ENCODE data around the gene IGF1. TPM values are rescaled to one million over a fixed set of nuclear protein-coding genes. Genes with fewer than 3 reads are reported as not detected.
"Not testable (repeated sequence)": the region's sequence is repeated elsewhere in the genome, so short reads cannot be mapped to it uniquely, and the experiment has no call there.

Gene IGF1
- total RNA-seq, 1 donor from 2014 or later: 1.8 TPM

DNA sequence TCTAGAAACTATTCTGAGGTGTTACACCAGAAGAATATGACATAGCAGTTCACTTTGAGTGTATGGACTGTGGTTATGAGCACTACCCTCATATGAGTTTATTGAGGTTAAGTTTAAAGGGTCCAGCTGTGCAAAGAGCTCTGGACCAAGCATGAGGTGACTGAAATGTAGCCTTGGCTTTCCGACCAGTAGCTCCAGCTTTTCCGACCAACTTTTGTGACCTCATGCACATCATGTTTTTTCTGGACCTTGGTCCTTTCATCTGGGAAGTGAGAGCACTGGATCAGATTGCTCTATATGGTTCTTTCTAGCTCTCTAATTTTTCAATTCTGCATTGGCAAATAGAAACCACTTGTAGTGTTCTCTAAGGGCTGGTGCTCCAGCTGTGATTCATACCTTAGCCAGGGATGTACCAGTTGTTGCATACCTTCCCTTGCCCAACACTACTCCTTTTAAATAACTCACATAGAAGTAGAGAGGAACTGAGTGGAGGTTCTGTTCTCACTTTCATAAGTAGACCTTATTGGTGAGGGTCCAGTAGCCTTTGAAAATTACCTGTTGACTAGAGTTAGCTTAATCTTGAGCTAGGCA is 16.6 kb downstream of the IGF1 start:
- intact Hi-C loops (cut with micrococcal nuclease): no loop called here
- no peaks in the 10 kb centered on the region for H3K36me3 Mint-ChIP-seq (ENCODE audit: low read depth)
- H3K27me3 Mint-ChIP-seq: peaks cover 14% of the 10 kb centered on the region
- peaks cover 32% of the 10 kb centered on the region for H3K9me3 Mint-ChIP-seq
- DNase-seq: no peak
- H3K4me1 Mint-ChIP-seq: no peaks in the 10 kb centered on the region
- H3K4me3 Mint-ChIP-seq: no peak overlapping the region
- H3K27ac Mint-ChIP-seq: no peak overlapping the region

GRCh38 chr12:102462795-102463465 is 17.4 kb downstream of the IGF1 start:
- Mint-ChIP-seq H3K27me3 (peaks cover 17% of the 10 kb centered on the region), H3K4me1 (no peaks in the 10 kb centered on the region), H3K4me3 (no peak overlapping the region), H3K27ac (no peak overlapping the region), H3K36me3 (ENCODE audit: low read depth) (no peaks in the 10 kb centered on the region), H3K9me3 (peaks cover 34% of the 10 kb centered on the region)
- DNase-seq: no peak
- intact Hi-C loops (cut with micrococcal nuclease): no loop called here

DNA sequence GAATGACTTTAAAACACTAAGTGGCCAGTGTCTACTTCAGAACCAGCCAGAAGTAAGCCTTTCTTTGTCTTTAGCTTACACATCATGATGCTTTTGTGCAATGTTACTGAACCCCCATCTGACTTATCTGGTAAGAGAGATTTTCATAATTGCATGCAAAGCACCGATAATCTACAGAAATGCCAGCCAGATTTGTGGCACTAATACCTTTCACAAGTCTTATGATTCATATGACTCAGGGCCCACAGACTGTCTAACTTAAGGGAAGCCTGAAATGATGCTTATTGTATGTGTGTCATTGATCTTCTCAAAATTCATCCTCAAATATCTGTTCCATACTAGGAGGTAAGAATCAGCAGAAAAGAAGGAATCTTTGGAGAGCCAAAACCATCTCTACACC is 18.0 kb downstream of the IGF1 start:
- H3K27me3 Mint-ChIP-seq: peaks cover 17% of the 10 kb centered on the region
- intact Hi-C loops (cut with micrococcal nuclease): no loop called here

DNA sequence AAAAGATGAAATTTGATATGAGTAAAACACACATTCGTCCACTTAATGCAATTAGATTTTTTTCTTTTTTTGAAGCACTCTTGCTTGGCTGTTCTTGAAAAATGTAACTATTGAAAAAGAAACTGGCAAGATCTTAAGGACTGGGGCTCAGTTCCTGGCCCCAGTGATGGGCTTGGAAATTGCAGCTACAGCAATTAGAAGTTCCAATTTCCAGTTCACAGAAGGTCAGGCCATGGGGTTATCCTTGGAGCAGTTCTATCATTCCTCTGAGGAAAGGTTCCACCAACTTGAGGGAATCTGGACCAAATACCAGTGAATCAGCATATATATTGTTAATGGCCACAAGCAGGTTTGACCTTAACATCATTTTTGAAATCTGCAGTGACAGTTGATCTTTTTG is 18.9 kb downstream of the IGF1 start:
- Mint-ChIP-seq H3K9me3 (peaks cover 30% of the 10 kb centered on the region), H3K4me1 (no peaks in the 10 kb centered on the region), H3K27ac (no peak overlapping the region), H3K4me3 (no peak overlapping the region), H3K36me3 (ENCODE audit: low read depth) (no peaks in the 10 kb centered on the region), H3K27me3 (peaks cover 20% of the 10 kb centered on the region)
- DNase-seq: no peak
- intact Hi-C loops (cut with micrococcal nuclease): no loop called here

More for the DNA sequence above, 18.0 kb downstream of the IGF1 start:
- Mint-ChIP-seq H3K36me3 (ENCODE audit: low read depth) (no peaks in the 10 kb centered on the region), H3K9me3 (peaks cover 31% of the 10 kb centered on the region), H3K27ac (no peak overlapping the region), H3K4me3 (no peak overlapping the region), H3K4me1 (no peaks in the 10 kb centered on the region)
- no peak for DNase-seq

- H3K27me3 Mint-ChIP-seq: peaks cover 24% of the 10 kb centered on the region
- H3K9me3 Mint-ChIP-seq: peaks cover 30% of the 10 kb centered on the region
- no peak overlapping the region for H3K4me3 Mint-ChIP-seq
- no peak overlapping the region for H3K27ac Mint-ChIP-seq
- H3K36me3 Mint-ChIP-seq (ENCODE audit: low read depth): no peaks in the 10 kb centered on the region
- DNase-seq: no peak
- intact Hi-C loops (cut with micrococcal nuclease): no loop called here
- no peaks in the 10 kb centered on the region for H3K4me1 Mint-ChIP-seq
Observed at GRCh38 chr12:102459314-102459713, 21.0 kb downstream of the IGF1 start.

GRCh38 chr12:102454808-102455760 is 25.3 kb downstream of the IGF1 start:
- Mint-ChIP-seq H3K4me3 (no peak overlapping the region), H3K4me1 (no peaks in the 10 kb centered on the region), H3K27me3 (peaks cover 19% of the 10 kb centered on the region), H3K36me3 (ENCODE audit: low read depth) (no peaks in the 10 kb centered on the region), H3K27ac (no peak overlapping the region), H3K9me3 (peaks cover 17% of the 10 kb centered on the region)
- no peak for DNase-seq
- intact Hi-C loops (cut with micrococcal nuclease): no loop called here

DNA sequence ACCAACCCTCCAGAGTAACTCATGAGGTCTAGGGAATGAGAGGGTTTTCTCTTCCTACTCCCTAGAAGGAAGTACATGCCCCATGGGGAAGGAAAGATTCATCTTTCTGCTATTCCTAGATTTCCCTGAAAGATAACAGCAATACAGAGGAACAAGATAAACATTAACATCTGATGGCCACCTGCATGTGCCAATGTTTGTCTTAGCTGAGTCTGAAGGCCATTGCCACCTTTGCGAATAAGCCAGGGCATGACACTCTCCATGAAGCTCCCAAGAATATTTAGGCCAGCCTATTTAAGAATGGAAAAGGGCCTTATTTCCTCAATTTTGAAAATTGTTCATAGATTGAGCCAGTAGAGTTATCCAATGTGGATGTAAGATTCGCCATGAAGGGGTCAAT is 26.0 kb downstream of the IGF1 start:
- Mint-ChIP-seq H3K27me3 (peaks cover 19% of the 10 kb centered on the region), H3K4me1 (no peaks in the 10 kb centered on the region), H3K4me3 (no peak overlapping the region), H3K27ac (no peak overlapping the region), H3K9me3 (peaks cover 13% of the 10 kb centered on the region), H3K36me3 (ENCODE audit: low read depth) (no peaks in the 10 kb centered on the region)
- no peak for DNase-seq
- intact Hi-C loops (cut with micrococcal nuclease): no loop called here

DNA sequence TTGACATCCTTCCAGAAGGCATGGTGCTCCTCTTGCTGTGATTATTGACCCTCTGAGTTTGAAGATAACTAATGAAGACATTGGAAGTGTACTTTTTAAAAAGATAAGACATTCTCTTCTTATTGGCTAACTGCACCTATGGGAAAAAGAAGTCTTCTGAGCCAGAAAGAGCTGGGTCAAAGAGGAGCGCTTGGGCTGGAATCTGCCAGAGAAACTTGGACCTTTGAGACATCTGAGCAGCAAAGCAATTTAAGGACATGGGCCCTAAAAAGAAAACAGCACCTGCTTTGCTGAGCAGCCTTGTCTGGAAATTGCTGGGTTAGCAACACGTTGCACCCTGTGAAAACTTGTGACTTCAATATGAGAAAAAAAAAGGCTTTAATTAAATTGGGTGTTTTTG is 27.8 kb downstream of the IGF1 start:
- DNase-seq: no peak
- Mint-ChIP-seq H3K4me1 (no peaks in the 10 kb centered on the region), H3K27me3 (peaks cover 14% of the 10 kb centered on the region), H3K4me3 (no peak overlapping the region), H3K9me3 (peaks cover 6% of the 10 kb centered on the region), H3K27ac (no peak overlapping the region), H3K36me3 (ENCODE audit: low read depth) (no peaks in the 10 kb centered on the region)
- intact Hi-C loops (cut with micrococcal nuclease): no loop called here

- H3K4me3 Mint-ChIP-seq; intact Hi-C loops (cut with micrococcal nuclease); H3K4me1 Mint-ChIP-seq; H3K36me3 Mint-ChIP-seq (ENCODE audit: low read depth); DNase-seq; H3K27me3 Mint-ChIP-seq; H3K27ac Mint-ChIP-seq: not testable (repeated sequence)
- peaks cover 25% of the 10 kb centered on the region for H3K9me3 Mint-ChIP-seq
Observed at GRCh38 chr12:102449018-102449417, 31.3 kb downstream of the IGF1 start.

DNA sequence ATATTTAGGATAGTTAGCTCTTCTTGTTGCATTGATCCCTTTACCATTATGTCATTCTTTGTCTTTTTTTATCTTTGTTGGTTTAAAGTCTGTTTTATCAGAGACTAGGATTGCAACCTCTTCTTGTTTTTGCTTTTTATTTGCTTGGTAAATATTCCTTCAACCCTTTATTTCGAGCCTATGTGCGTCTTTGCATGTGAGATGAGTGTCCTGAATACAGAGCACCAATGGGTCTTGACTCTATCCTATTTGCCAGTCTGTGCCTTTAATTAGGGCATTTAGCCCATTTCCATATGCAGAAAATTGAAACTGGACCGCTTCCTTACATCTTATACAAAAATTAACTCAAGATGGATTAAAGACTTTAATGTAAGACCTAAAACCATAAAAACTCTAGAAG is 32.9 kb downstream of the IGF1 start:
- intact Hi-C loops (cut with micrococcal nuclease); DNase-seq; H3K27ac Mint-ChIP-seq; H3K27me3 Mint-ChIP-seq; H3K4me3 Mint-ChIP-seq; H3K4me1 Mint-ChIP-seq; H3K36me3 Mint-ChIP-seq (ENCODE audit: low read depth): not testable (repeated sequence)
- H3K9me3 Mint-ChIP-seq: peaks cover 25% of the 10 kb centered on the region

- H3K27me3 Mint-ChIP-seq: no peaks in the 10 kb centered on the region
- H3K4me3 Mint-ChIP-seq: no peak overlapping the region
- DNase-seq: no peak
- H3K27ac Mint-ChIP-seq: no peak overlapping the region
- peaks cover 25% of the 10 kb centered on the region for H3K9me3 Mint-ChIP-seq
- H3K36me3 Mint-ChIP-seq (ENCODE audit: low read depth): no peaks in the 10 kb centered on the region
- intact Hi-C loops (cut with micrococcal nuclease): loop anchor here (5.0 kb wide), 1 partner anchor 38 kb away; the partner anchor contains the start of gene IGF1
- H3K4me1 Mint-ChIP-seq: peaks cover 5% of the 10 kb centered on the region
Observed at GRCh38 chr12:102444707-102445106, 35.7 kb downstream of the IGF1 start.

DNA sequence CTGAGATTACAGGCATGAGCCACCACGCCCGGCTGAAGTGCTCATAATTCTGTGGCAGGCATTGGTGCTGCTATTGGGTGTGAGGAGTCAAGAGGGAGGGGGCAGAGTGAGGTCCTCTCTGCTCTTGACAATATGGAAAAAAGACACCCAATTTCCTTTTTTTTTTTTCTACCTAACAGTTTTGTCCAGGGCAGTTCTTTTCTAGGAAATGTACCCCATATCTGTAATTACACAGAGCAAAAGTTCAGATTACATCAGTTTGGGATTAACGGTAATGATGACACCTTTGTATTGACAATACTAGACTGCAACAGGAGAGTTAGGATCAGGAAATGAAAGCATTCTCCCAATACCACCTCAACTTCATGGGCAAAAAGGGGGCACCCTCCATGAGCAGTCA is 36.3 kb downstream of the IGF1 start:
- H3K4me3 Mint-ChIP-seq: no peak overlapping the region

DNA sequence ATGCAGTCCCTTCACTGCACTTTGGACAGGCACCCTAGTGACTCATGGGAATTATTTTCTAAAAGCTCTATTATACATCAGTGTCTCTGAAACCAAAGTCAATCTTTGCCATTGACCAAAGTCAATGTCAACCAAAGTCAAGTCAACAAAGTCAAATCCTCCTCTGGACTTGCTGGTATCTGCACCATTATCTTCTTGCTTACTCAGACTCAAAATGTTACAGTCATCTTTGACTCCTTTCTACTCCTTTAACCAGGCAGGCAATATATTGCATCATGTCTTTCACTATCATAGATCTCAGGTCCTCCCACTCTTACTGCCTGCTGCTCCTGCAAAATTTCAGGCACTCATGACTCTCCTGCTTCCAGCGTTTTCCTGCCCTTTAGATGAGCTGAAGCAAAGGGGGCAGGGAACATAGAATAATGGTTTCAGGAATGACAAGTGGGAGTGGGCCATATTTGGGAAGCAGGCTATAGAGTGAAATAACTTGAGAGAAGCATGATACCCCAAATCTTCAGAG is 39.2 kb downstream of the IGF1 start:
- Mint-ChIP-seq H3K9me3 (peaks cover 17% of the 10 kb centered on the region), H3K36me3 (ENCODE audit: low read depth) (no peaks in the 10 kb centered on the region), H3K27ac (no peak overlapping the region), H3K4me1 (peaks cover 5% of the 10 kb centered on the region), H3K4me3 (no peak overlapping the region), H3K27me3 (peaks cover 2% of the 10 kb centered on the region)
- DNase-seq: no peak
- intact Hi-C loops (cut with micrococcal nuclease): loop anchor here (5.0 kb wide), 1 partner anchor 41 kb away; the partner anchor contains the start of gene IGF1

More for the DNA sequence above, 36.3 kb downstream of the IGF1 start:
- H3K4me1 Mint-ChIP-seq: peaks cover 5% of the 10 kb centered on the region
- no peak for DNase-seq
- H3K27ac Mint-ChIP-seq: no peak overlapping the region
- no peaks in the 10 kb centered on the region for H3K36me3 Mint-ChIP-seq (ENCODE audit: low read depth)
- no peaks in the 10 kb centered on the region for H3K27me3 Mint-ChIP-seq
- peaks cover 28% of the 10 kb centered on the region for H3K9me3 Mint-ChIP-seq
- intact Hi-C loops (cut with micrococcal nuclease): loop anchor here (5.0 kb wide), 1 partner anchor 38 kb away; the partner anchor contains the start of gene IGF1
